ENCODE results near the gene SYNE1.
"Not testable (repeated sequence)": the region's sequence is repeated elsewhere in the genome, so short reads cannot be mapped to it uniquely, and the experiment has no call there.

The SYNE1 gene

GRCh38 chr6:152490971-152491378, 146.2 kb downstream of the SYNE1 start:
- not testable (repeated sequence) for DNase-seq (ENCODE audit: low read depth)

DNA sequence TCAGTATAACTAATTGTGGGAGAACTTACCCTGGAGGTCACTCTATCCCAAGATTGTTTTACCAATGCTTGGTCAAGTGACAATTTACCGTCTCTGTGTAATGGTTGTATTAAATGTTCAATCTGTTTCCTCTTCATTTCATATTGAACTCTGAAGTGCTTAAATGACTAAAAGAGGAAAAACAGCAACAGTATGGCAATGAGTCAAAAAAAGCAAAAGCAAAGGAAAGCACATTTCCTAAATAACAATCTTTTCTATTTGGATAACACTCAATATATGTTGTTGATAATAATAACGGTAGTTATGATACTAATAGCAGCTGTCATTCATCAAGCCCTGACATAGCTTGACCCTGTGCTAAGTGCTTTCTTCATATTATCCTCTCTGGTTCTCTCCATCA, 152.4 kb downstream of the SYNE1 start:
- DNase-seq (ENCODE audit: low read depth), result no peak

GRCh38 chr6:152482289-152482688, 154.9 kb downstream of the SYNE1 start:
- DNase-seq (ENCODE audit: low read depth), result no peak

DNA sequence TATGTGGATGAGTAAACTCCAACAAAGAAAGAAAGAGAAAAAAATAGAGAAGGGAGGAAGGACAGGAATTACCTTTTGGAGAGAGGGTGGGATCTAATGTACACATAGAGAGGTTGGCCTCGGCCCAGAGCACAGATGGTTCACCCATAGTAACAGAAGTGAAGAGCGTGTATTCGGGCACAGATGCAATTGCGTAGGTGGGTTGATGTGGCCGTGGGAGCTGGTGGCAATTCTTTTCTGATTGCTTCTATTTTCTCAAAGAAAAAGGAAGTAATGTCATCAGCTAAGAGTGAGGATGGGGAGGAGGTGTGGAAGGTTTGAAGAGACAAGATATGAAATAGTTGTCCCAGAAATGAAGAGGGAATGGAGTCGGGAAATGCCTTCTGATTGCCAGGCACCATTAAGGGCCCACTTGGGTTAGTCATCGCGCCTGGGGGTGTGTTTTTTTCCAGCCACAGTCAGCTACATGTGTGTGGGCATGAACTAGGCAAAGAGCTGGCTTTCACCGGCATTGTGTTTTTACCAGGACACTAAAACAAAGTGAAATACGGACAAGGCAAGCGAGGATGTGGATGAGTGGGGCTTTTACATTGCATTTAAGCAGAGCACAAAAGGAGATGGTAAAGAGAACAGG, 158.7 kb downstream of the SYNE1 start:
- DNase-seq (ENCODE audit: low read depth), result no peak

DNA sequence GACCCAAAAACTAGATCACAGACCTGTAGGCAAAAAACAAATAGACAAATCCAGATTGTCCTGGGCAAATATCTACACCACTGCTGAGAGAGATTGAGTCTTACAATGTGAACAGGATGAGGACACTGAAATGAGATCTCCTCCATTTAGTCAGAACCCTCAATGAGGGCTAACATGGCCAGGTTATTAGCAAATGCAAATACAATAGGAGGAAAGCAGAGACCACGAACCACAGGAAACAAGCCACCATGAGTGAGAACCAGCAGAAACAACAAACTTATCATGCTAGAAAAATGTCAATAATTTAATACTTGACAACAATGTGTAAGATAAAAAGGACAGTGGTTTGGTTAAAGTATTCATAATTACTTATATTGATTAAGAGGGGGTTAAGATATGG, 162.8 kb downstream of the SYNE1 start:
- no peak for DNase-seq (ENCODE audit: low read depth)

GRCh38 chr6:152472325-152472724, 164.8 kb downstream of the SYNE1 start:
- no peak for DNase-seq (ENCODE audit: low read depth)

DNA sequence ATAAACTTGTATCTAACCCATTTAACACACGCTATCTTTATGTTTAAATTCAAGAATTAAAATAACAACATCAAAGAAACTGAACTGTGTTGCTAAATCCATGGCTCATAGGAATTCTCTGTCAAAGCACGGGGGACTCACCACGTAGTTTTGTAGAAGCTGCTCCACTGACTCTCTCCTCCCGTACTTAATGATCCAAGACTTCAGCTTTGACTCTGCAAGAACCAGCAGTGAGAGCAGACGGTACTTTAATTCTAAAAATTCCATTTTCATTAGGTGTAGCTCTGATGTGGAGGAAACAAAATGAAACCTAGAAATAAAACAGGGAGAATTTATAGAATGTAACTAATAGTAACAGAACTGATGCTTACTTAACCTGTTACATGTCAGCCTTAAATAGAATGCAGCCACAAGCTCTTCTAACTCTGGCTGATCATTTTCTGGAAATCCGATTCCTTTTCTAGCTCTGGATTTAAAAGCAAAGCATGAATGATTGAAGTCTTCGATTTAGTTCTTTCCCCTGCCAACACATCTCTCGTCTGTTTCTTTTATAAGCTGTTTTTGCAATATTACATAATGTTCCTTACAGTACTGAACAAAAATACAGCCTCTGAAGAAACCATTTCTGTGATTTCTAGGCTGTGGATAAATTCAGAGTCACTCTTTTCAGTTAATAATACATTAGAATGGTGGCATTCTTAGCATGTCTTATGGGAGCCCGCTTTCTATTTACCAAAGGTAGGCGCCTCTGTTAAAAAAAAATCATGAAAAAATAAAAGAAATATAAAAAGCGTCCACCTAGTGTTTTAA, 165.5 kb downstream of the SYNE1 start:
- DNase-seq (ENCODE audit: low read depth), result no peak

- no peak for DNase-seq (ENCODE audit: low read depth)
These were observed 174.0 kb downstream of the SYNE1 start for GRCh38 chr6:152463164-152463563.

- no peak for DNase-seq (ENCODE audit: low read depth)
These were observed 174.4 kb downstream of the SYNE1 start for GRCh38 chr6:152462716-152463115.

DNA sequence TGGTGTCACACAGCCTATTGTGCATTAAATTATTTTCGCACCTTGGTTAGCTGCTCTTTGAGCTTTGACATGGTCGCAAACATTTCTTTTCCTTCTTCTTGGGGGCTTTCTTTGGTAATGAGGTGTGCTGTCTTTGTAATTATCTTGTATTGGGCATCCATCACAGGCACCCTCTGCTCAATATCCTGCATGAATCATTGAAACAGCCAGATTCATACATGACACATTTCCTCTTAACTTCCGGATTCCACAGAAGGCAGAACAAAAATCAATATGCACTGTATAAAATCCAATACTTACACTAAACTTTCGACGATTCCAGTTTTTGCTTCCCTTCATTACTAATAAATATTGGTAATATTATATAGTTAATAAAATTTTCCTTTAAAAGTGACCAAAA, 175.6 kb downstream of the SYNE1 start:
- no peak for DNase-seq (ENCODE audit: low read depth)

- no peak for DNase-seq (ENCODE audit: low read depth)
These were observed 178.2 kb downstream of the SYNE1 start for GRCh38 chr6:152458648-152459644.

DNA sequence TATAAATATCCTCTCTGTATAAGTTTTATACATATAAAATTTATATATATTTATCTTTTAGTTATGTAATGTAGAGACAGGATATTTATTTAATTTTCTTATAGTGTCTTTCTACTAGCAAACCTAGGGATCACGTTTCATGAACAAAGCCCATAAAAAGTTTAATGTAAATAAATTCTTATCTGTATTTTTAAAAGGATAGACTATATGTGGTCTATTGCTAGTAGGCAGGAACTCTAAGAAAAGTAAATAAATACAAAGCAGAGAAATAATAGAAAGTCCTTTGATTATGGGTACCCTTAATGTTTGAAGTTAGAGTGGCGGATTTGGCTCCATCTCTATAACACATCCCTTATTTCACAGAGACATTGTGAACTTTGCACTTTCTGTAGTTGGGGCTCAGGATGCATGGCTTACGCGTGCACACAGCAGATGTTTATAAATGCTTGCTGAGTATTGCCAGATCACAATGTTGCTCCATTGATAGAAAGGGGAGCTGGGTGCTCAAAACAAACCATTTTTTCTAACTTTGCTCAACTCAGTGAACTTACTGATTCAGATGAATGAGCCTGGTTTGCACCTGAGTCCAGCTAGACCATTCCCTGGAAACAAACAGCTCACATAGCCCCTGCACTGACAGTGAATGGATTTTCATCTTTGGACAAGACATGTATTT, 179.1 kb downstream of the SYNE1 start:
- no peak for DNase-seq (ENCODE audit: low read depth)

DNA sequence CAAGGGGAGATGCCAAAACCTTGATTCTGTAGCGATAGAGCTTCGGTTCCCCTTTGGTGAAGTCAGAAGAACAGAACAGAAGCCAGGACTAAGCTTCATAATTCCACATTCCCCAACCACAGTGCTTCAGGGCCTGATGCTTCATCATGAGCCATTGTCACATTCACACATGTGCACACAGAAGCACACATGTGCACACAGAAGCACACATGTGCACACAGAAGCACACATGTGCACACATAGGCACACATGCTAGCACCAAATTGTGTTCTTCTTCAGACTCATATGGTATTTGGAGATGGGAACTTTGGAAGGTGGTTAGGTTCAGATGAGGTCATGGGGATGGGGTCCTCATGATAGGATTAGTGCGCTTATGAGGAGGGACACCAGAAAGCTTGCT, 183.2 kb downstream of the SYNE1 start:
- no peak for DNase-seq (ENCODE audit: low read depth)

DNA sequence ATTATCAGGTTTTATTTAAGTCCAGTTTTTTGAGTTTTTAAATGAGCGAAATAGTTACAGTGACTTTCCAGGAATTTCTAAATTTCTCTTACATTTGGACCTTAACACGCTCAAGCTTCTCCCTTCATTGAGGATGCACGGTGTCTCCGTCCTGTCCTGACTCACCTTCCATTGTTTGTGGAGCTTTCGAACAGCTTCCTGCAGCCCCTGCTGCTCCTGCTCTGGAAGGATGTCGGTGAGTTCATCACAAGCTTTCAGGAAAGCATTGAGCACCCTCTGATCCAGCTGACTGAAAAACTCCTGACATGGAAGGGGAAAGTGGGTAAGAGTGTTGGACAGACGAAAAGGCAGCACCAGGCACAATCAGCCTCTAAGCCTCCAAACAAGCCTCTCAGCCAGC, 183.7 kb downstream of the SYNE1 start:
- DNase-seq (ENCODE audit: low read depth), result no peak

- DNase-seq (ENCODE audit: low read depth), result no peak
These were observed 184.5 kb downstream of the SYNE1 start for GRCh38 chr6:152452639-152453038.

- DNase-seq (ENCODE audit: low read depth), result no peak
These were observed 186.6 kb downstream of the SYNE1 start for GRCh38 chr6:152450519-152450918.

GRCh38 chr6:152441902-152442301, 195.3 kb downstream of the SYNE1 start:
- no peak for DNase-seq (ENCODE audit: low read depth)

DNA sequence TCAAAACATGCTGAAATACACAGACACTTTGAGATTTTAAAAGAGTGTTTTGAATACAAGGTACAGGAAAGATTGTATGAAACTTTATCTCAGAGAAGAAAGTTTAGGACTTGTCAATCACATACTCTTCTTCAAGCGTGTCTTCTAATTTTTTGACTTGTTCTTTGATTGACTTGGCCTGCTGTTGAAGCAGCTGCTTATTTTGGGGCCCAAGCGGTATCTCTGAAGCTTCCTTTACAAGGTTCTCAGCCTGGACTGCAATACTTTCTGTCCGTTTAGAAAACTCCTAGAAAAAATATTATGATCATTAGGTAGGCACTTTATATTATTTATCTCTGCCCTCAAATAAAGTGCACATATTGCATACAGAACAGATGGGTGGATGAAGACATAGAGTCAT, 201.3 kb downstream of the SYNE1 start:
- no peak for DNase-seq (ENCODE audit: low read depth)

DNA sequence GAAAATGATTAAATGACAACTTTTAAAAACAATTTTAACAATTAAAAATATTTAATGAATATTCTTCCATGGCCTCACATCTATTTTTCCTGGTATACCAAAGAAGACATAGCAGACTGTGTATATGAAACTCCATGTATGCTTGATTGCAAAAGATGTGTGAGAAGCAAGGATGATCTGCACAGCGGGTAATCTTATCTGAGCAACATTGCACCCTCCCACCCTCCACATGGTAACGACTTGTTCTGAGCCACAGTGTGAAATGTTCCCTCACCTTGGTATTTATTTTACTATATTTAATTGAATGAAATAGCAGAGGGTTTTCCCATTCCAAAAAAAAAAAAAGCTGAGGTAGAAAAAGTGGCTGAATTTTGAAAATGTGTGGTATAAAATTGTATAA, 204.4 kb downstream of the SYNE1 start:
- DNase-seq (ENCODE audit: low read depth), result no peak

DNA sequence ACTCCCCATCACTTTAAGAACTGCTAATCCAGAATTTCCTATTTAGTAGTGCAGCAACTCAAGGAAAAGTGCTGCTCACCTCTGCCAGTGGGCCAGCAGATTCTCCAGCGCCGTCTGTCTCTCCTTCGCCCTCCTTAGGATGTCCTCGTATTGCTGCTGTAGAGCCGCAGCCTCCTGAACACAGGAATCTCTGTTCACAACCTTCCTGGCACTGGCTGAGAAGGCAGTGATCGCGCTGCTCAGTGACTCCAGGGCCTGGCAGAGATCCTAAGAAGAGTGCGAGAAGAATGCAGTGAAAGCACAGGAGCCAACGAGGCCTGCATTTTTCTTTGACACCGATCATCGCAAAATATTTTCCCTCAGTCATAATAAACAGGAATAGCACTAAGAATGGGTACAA, 209.0 kb downstream of the SYNE1 start:
- DNase-seq (ENCODE audit: low read depth), result no peak

DNA sequence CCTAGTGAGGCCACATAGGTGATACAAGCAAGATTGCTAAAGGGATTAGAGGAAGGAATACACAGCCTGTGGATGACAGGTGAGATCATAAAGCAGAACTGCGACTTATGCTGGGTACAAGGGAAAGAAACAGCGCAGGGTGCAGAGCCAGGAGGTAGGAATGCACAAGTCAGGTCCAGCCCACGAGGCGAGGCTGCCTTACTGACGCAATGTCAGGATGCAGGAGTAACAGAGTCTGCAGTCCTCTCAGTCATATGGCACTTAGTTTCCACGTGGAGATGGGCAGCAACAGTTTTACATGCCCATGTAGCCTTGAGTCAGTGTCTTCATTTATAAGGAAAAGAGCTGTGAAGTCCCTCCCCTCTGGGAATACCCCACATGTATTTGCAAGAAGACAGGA, 210.9 kb downstream of the SYNE1 start:
- no peak for DNase-seq (ENCODE audit: low read depth)
